ENCODE measurements around the gene TMEM244. TPM values are rescaled to one million over a fixed set of nuclear protein-coding genes. Genes with fewer than 3 reads are reported as not detected.

The TMEM244 gene
- total RNA-seq, 4 donors from 2014 or later, result not detected

DNA sequence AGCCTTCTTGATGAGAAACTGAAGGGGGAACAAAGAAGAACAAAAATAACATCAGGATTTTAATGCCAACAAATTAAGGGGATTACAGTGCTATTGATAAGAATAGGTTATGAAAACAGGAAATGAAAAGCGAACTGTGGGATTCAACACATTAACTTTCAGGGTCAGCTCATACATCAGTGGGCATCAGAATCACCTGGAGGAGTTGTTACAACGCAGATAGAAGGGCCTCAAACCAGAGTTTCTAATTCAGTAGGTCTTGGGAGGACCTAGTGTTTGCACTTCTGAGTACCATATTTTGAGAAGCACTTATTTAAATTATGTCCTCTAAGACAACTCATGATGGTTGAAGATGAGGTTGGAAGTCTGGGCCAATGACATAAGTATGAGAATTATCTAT is 5.6 kb upstream of the TMEM244 start:
- TF ChIP-seq, protein P1, sequence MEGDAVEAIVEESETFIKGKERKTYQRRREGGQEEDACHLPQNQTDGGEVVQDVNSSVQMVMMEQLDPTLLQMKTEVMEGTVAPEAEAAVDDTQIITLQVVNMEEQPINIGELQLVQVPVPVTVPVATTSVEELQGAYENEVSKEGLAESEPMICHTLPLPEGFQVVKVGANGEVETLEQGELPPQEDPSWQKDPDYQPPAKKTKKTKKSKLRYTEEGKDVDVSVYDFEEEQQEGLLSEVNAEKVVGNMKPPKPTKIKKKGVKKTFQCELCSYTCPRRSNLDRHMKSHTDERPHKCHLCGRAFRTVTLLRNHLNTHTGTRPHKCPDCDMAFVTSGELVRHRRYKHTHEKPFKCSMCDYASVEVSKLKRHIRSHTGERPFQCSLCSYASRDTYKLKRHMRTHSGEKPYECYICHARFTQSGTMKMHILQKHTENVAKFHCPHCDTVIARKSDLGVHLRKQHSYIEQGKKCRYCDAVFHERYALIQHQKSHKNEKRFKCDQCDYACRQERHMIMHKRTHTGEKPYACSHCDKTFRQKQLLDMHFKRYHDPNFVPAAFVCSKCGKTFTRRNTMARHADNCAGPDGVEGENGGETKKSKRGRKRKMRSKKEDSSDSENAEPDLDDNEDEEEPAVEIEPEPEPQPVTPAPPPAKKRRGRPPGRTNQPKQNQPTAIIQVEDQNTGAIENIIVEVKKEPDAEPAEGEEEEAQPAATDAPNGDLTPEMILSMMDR (IDR thresholded peaks at IDR 0.05; ENCODE audit: low read depth), result no peak

DNA sequence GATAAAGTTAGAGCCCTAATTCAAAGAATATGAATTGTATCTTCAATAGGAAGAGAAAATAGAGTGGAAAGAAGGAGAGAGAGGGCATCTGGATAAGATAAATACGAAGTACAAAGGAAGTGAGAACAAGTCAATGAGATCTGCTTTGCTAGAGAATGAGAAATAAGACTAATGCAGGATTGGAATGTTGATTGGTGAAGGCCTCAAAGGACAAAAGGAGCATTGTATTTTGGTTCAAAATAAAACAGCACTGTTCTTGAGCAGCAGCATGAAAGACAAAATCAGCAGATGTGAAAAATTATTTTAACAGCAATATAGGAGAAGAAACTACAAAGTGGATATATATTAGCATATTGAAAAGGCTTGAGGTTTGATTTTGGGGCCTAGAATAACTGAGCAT is 5.1 kb upstream of the TMEM244 start:
- TF ChIP-seq, protein P1 (IDR thresholded peaks at IDR 0.05; ENCODE audit: low read depth), result no peak

DNA sequence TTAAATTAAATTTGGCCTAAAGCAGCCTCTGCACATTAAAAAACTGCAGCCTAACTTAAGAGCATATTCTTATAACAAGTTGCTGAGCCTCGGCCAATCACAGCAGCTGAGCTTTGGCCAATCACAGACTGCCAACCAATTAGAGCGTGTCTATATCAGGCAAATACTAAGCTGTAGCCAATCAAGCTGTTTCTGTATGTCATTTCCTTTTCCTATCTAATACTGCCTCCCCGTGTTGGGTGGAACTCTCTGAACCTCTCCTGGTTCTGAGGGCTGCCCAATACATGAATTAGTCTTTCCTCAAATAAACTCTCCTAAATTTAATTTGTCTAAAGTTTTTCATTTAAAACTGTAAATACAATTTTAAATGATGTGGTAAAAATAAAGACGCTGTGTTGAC is 3.9 kb upstream of the TMEM244 start:
- TF ChIP-seq, protein P1 (IDR thresholded peaks at IDR 0.05; ENCODE audit: low read depth), result no peak

DNA sequence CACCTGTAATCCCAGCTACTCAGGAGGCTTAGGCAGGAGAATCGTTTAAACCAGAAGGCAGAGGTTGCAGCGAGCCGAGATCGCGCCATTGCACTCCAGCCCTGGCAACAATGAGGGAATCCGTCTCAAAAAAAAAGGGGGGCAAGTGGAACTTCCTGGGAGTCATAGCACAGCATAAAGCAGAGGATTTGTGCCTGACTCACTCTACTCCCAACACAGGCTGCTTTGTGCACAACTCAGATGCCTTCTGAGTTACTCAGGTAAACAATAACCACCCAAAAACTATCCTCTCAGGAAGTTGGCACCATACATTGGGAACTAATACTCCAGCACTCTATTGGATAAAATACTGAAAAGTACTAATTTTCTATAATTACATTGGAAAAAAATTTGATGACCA is 2.5 kb upstream of the TMEM244 start:
- TF ChIP-seq, protein P1 (IDR thresholded peaks at IDR 0.05; ENCODE audit: low read depth), result no peak

DNA sequence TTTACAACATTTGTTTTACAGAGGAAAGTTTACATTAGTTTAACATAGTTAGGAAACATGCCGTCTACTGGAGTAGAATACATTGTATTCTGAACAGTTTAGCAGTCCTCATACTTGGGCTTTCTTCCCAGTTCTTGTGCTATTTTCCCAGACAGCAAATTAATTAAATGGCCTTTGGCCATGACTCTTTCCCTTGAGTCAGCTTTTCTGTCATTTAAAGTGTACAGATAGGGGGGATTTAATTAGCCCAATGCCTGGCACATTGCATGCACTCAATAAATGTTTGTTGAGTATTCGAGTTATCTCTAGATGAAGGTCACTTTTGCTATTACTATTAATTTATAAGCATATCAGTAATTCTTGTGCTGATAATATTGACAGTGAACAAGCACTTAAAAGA is 1.6 kb downstream of the TMEM244 start:
- TF ChIP-seq, protein P1 (IDR thresholded peaks at IDR 0.05; ENCODE audit: low read depth), result no peak

DNA sequence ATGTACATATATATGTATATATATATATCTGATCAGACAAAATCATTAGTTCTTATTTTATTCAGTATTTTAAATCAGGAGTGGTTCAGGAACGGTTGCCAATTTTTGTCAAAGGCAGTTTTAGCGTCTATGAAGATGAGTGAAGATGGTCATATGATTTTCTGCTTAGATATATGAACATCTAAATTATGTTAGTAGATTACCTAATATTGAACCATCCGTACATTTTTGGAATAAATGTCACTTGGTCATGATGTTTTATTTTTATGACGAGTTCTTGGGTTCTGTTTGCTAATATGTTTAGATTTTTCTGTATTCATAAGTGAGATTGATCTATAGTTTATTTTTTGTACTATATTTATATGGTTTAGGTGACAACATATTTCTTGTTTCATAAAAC is 3.3 kb downstream of the TMEM244 start:
- TF ChIP-seq, protein P1 (IDR thresholded peaks at IDR 0.05; ENCODE audit: low read depth), result no peak

DNA sequence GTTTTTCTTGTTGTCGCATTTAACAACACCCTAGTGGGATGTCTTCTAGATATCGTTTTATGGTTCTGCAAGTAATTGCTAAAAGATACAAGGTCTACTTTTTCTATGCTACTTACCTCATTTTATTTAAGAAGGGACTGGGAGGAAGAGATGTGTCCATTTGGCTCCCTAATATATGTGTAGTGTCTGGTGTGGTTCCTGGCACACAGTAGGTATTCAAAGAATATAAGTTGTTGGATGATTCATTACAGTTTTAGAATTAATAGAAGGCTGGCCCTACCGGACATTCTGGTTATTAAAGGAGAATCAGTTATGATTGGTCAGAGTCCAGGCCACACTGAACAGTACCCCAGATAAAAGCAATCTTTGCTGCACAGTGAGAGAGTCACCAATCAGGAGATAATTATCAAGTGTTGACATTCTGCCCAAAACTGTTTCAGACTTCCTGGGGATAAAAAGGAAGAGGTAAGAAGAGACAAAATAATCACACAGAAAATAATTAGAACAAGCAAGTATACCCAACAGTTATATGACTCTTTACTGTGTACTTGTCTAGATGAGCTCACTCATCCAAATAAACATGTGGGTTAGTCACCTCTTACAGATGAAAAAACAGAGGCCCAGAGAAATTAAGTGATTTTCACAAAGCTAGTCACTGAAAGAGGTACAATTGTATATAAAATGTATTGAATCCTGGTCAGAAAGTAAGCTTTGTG is 7.0 kb downstream of the TMEM244 start:
- TF ChIP-seq, protein P1 (IDR thresholded peaks at IDR 0.05; ENCODE audit: low read depth), result no peak

All from subcutaneous adipose tissue (tissue), 4 donors.